GM21576 (cell line): ENCODE measurements around the gene INSRR.

Experiments
- ATAC-seq: cut with Tn5 transposase; IDR thresholded peaks from one replicate; pipeline ENCODE4 v1.9.1; 2021; ENCODE audit warnings: mild to moderate bottlenecking, moderate library complexity; ENCODE audit not compliant: unreplicated experiment

The INSRR gene

GRCh38 chr1:156853761-156854160 is 5.2 kb downstream of the INSRR start:
- ATAC-seq: no peak

GRCh38 chr1:156852418-156852874 is 6.5 kb downstream of the INSRR start:
- no peak for ATAC-seq

GRCh38 chr1:156851779-156852417 is 7.0 kb downstream of the INSRR start:
- ATAC-seq: no peak

GRCh38 chr1:156849151-156849496 is 9.8 kb downstream of the INSRR start:
- ATAC-seq: no peak

- no peak for ATAC-seq
Observed at GRCh38 chr1:156848461-156849150, 10.3 kb downstream of the INSRR start.

- ATAC-seq: no peak
Observed at GRCh38 chr1:156847591-156848460, 11.1 kb downstream of the INSRR start.

- ATAC-seq: no peak
Observed at GRCh38 chr1:156846643-156847042, 12.3 kb downstream of the INSRR start.

- ATAC-seq: no peak
Observed at GRCh38 chr1:156845953-156846545, 12.9 kb downstream of the INSRR start.

- no peak for ATAC-seq
Observed at GRCh38 chr1:156845055-156845952, 13.6 kb downstream of the INSRR start.

GRCh38 chr1:156844638-156845037 is 14.3 kb downstream of the INSRR start:
- ATAC-seq: no peak

GRCh38 chr1:156844102-156844501 is 14.8 kb downstream of the INSRR start:
- ATAC-seq: no peak

GRCh38 chr1:156842618-156843300 is 16.2 kb downstream of the INSRR start:
- ATAC-seq: no peak

- no peak for ATAC-seq
Observed at GRCh38 chr1:156841295-156841855, 17.5 kb downstream of the INSRR start.

- ATAC-seq: no peak
Observed at GRCh38 chr1:156840898-156841279, 18.0 kb downstream of the INSRR start.

- no peak for ATAC-seq
Observed at GRCh38 chr1:156840186-156840897, 18.6 kb downstream of the INSRR start.

- no peak for ATAC-seq
Observed at GRCh38 chr1:156839426-156840109, 19.3 kb downstream of the INSRR start.

- ATAC-seq: no peak
Observed at GRCh38 chr1:156838972-156839371, 19.9 kb downstream of the INSRR start.

GRCh38 chr1:156836892-156837291 is 22.0 kb downstream of the INSRR start:
- ATAC-seq: no peak
